PFSK-1 (cell line): Measurements from ENCODE around the gene WDR64.

Source experiments
- TAF1 ChIP-seq: IDR thresholded peaks from 2 replicates; pipeline ENCODE4 v1.6.1; 2012; ENCODE audit warnings: low read length, control low read depth, borderline replicate concordance; ENCODE audit not compliant: insufficient read depth
- TF ChIP-seq, protein P1 (sequence below), 2 experiments: IDR thresholded peaks; 2 replicates each; pipeline versions ENCODE4 v1.6.1 to v1.8.0; 2011 to 2012; ENCODE audit warnings: low read depth in 2 of 2, low read length in 2 of 2, control low read depth in 1 of 2, inconsistent platforms in 1 of 2, mild to moderate bottlenecking in 1 of 2, moderate library complexity in 1 of 2; ENCODE audit not compliant: insufficient read depth in 1 of 2

DNA sequence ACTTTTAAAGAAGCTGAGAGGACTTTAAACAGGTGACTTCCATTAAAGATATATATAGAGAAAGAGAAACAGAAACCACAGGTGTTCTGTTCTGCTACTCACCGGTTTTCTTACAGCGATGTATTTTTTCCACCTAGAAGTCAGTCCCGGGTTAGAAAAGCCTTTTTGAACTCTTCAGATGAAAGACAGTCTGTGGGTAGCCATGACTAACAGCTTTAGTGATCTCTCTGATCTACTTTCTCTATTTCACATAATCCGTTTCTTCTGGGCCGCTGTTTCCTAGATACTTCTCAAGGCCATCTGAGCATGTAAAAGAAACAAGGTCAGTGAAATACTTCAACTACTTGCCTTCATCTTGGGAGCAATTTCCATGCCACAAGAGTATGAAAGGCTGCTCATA, 25.1 kb downstream of the WDR64 start:
- TF ChIP-seq TAF1: no peak
- TF ChIP-seq, protein P1, sequence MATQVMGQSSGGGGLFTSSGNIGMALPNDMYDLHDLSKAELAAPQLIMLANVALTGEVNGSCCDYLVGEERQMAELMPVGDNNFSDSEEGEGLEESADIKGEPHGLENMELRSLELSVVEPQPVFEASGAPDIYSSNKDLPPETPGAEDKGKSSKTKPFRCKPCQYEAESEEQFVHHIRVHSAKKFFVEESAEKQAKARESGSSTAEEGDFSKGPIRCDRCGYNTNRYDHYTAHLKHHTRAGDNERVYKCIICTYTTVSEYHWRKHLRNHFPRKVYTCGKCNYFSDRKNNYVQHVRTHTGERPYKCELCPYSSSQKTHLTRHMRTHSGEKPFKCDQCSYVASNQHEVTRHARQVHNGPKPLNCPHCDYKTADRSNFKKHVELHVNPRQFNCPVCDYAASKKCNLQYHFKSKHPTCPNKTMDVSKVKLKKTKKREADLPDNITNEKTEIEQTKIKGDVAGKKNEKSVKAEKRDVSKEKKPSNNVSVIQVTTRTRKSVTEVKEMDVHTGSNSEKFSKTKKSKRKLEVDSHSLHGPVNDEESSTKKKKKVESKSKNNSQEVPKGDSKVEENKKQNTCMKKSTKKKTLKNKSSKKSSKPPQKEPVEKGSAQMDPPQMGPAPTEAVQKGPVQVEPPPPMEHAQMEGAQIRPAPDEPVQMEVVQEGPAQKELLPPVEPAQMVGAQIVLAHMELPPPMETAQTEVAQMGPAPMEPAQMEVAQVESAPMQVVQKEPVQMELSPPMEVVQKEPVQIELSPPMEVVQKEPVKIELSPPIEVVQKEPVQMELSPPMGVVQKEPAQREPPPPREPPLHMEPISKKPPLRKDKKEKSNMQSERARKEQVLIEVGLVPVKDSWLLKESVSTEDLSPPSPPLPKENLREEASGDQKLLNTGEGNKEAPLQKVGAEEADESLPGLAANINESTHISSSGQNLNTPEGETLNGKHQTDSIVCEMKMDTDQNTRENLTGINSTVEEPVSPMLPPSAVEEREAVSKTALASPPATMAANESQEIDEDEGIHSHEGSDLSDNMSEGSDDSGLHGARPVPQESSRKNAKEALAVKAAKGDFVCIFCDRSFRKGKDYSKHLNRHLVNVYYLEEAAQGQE (IDR thresholded peaks at IDR 0.05; ENCODE audit: insufficient read depth in 1 of 2, low read depth in 2 of 2, low read length in 2 of 2): no peak
